ENCODE data around the gene PLA2G4B. TPM values are rescaled to one million over a fixed set of nuclear protein-coding genes. Genes with fewer than 3 reads are reported as not detected.

The PLA2G4B gene
- total RNA-seq, 1 experiment from 2014 or later = 3.7 TPM

GRCh38 chr15:41844814-41845213 lies 6.2 kb downstream of the PLA2G4B start:
- H3K9ac ChIP-seq (ENCODE audit: extremely low read depth, insufficient read length, low read length) = no peak overlapping the region
- Mint-ChIP-seq H3K27me3 (ENCODE audit: low read depth) (no peaks in the 10 kb centered on the region; the same call in 1 of the 2 replicates), H3K27ac (no peak overlapping the region), H3K4me3 (no peak overlapping the region), H3K9me3 (no peaks in the 10 kb centered on the region), H3K36me3 (ENCODE audit: insufficient read depth in 1 of 3, low read depth in 3 of 3) (peaks cover 3 to 30% (median 21%) of the 10 kb centered on the region in 3 experiments; a peak in 6 of 7 replicates), H3K4me1 (no peaks in the 10 kb centered on the region)
- H3K79me2 ChIP-seq (ENCODE audit: insufficient read depth, low read length) = no peaks in the 10 kb centered on the region
- H3K18ac ChIP-seq (ENCODE audit: insufficient read length, low read depth, low read length) = no peak overlapping the region
- H2BK5ac ChIP-seq (ENCODE audit: insufficient read length, low read length) = no peak overlapping the region
- no CpG with 5 or more reads among the region's 12 CpGs for WGBS (ENCODE audit: extremely low coverage, insufficient read length, low lambda C conversion rate)
- H2BK20ac ChIP-seq (ENCODE audit: low read depth, low read length, poor library complexity, severe bottlenecking) = no peak overlapping the region
- H2BK120ac ChIP-seq (ENCODE audit: low read depth, low read length, poor library complexity, severe bottlenecking) = no peak overlapping the region
- H2BK15ac ChIP-seq (ENCODE audit: low read depth, low read length) = no peak overlapping the region
- H3K79me1 ChIP-seq (ENCODE audit: insufficient read depth, low read depth, low read length, poor library complexity, severe bottlenecking) = no peaks in the 10 kb centered on the region
- H4K91ac ChIP-seq (ENCODE audit: insufficient read length, low read depth, low read length) = no peak overlapping the region
- H2AK5ac ChIP-seq (ENCODE audit: insufficient read length, low read length) = no peak overlapping the region
- no peaks in the 10 kb centered on the region for H3K9me3 ChIP-seq (ENCODE audit: control insufficient read depth, low read depth, low read length)
- no peak overlapping the region for H3K14ac ChIP-seq (ENCODE audit: insufficient read depth, low read length)
- no peak overlapping the region for H3K4me2 ChIP-seq (ENCODE audit: insufficient read depth, insufficient read length, low read length)
- no peak overlapping the region for H2AFZ ChIP-seq (ENCODE audit: low read length)
- no peak for TF ChIP-seq CTCF (conservative IDR thresholded peaks at IDR 0.05)
- no peak overlapping the region for H2BK12ac ChIP-seq (ENCODE audit: insufficient read length, low read depth, low read length)
- H4K5ac ChIP-seq (ENCODE audit: insufficient read length, low read depth, low read length) = no peak overlapping the region
- no peak overlapping the region for H3K23ac ChIP-seq (ENCODE audit: insufficient read length, low read depth, low read length)
- no peaks in the 10 kb centered on the region for H3K4me1 ChIP-seq (ENCODE audit: insufficient read depth, low read length)
- H3K56ac ChIP-seq (ENCODE audit: insufficient read length, low read depth, low read length) = no peak overlapping the region
- H4K20me1 ChIP-seq (ENCODE audit: control insufficient read depth, insufficient read depth, insufficient read length) = peaks cover 3% of the 10 kb centered on the region
- no peaks in the 10 kb centered on the region for H3K27me3 ChIP-seq (ENCODE audit: insufficient read depth, low read length)
- no peak overlapping the region for H4K8ac ChIP-seq (replicated peaks; ENCODE audit: insufficient read length, low read depth, low read length)
- no peak for DNase-seq
- no peak overlapping the region for H3K4ac ChIP-seq (ENCODE audit: low read depth, low read length)
- no peak overlapping the region for H3T11ph ChIP-seq (ENCODE audit: low read length)
- H3K27ac ChIP-seq (ENCODE audit: insufficient read length, low read depth, low read length) = no peak overlapping the region
- H3K23me2 ChIP-seq (ENCODE audit: insufficient read length, low read depth, low read length, poor library complexity, severe bottlenecking) = peaks cover 3% of the 10 kb centered on the region
